CD14-positive monocyte (primary cell): ENCODE measurements around the gene CCL11. TPM values are rescaled to one million over a fixed set of nuclear protein-coding genes. Genes with fewer than 3 reads are reported as not detected.

Experiments
- DNase-seq, 3 donors: peaks; one replicate each; pipeline ENCODE4 v3.0.0-alpha.2; 2011 to 2022
- H2AFZ ChIP-seq: 2 replicates; pipeline ENCODE4 v1.6.0; 2012; ENCODE audit warnings: mild to moderate bottlenecking, low read depth, low read length, inconsistent platforms; ENCODE audit not compliant: insufficient read depth, poor library complexity, severe bottlenecking
- H3K27ac ChIP-seq, 2 donors: 1 replicate in 1 of 2; 2 replicates in 1 of 2; pipeline ENCODE4 v1.5.1; 2012 to 2013; ENCODE audit warnings: low read length in 2 of 2, control low read depth in 1 of 2, inconsistent platforms in 1 of 2, low read depth in 1 of 2, mild to moderate bottlenecking in 1 of 2
- H3K27me3 ChIP-seq, 2 donors: one replicate each; pipeline versions ENCODE4 v1.6.0 to v1.6.1; 2011 to 2013; ENCODE audit warnings: low read length in 2 of 2; ENCODE audit not compliant: control insufficient read depth in 2 of 2, insufficient read depth in 2 of 2
- H3K36me3 ChIP-seq, 2 donors: replicated peaks in 1 of 2; 1 replicate in 1 of 2; 2 replicates in 1 of 2; pipeline versions ENCODE4 v1.5.1 to v1.6.1; 2012 to 2013; ENCODE audit warnings: low read length in 2 of 2, control low read depth in 1 of 2, inconsistent platforms in 1 of 2, mild to moderate bottlenecking in 1 of 2; ENCODE audit not compliant: insufficient read depth in 2 of 2, control insufficient read depth in 1 of 2
- H3K4me1 ChIP-seq, 2 donors: 1 replicate in 1 of 2; 2 replicates in 1 of 2; pipeline versions ENCODE4 v1.5.1 to v1.6.1; 2012 to 2013; ENCODE audit warnings: low read length in 2 of 2, control low read depth in 1 of 2, inconsistent platforms in 1 of 2, mild to moderate bottlenecking in 1 of 2, moderate library complexity in 1 of 2; ENCODE audit not compliant: insufficient read depth in 2 of 2, control insufficient read depth in 1 of 2
- H3K4me2 ChIP-seq: replicated peaks from 2 replicates; pipeline ENCODE3; 2012; ENCODE audit warnings: low read length, moderate library complexity, mild to moderate bottlenecking; ENCODE audit not compliant: poor library complexity, severe bottlenecking; ENCODE audit errors: extremely low read depth
- H3K4me3 ChIP-seq, 3 experiments: fragments of 200-600 bp in 1 of 3; sonication (generic) in 1 of 3; replicated peaks in 1 of 3; 1 replicate in 2 of 3; 2 replicates in 1 of 3; pipeline ENCODE4 v1.5.1; 2011 to 2013; ENCODE audit warnings: low read length in 3 of 3, mild to moderate bottlenecking in 3 of 3, control low read depth in 2 of 3, low read depth in 2 of 3, inconsistent platforms in 1 of 3, moderate library complexity in 1 of 3
- H3K79me2 ChIP-seq: 2 replicates; pipeline ENCODE4 v1.6.0; 2012; ENCODE audit warnings: mild to moderate bottlenecking, control low read depth, inconsistent platforms, low read length, moderate library complexity; ENCODE audit not compliant: insufficient read depth
- H3K9ac ChIP-seq: 2 replicates; pipeline ENCODE4 v1.6.0; 2017; ENCODE audit warnings: low read length, mild to moderate bottlenecking; ENCODE audit not compliant: insufficient read depth, poor library complexity, severe bottlenecking
- H3K9me3 ChIP-seq, 2 donors: replicated peaks in 1 of 2; 1 replicate in 1 of 2; 2 replicates in 1 of 2; pipeline versions ENCODE4 v1.5.1 to v1.6.1; 2012 to 2013; ENCODE audit warnings: low read length in 2 of 2, control low read depth in 1 of 2; ENCODE audit not compliant: control insufficient read depth in 1 of 2, insufficient read depth in 1 of 2
- H4K20me1 ChIP-seq: 2 replicates; pipeline ENCODE4 v1.6.0; 2012; ENCODE audit warnings: mild to moderate bottlenecking, low read length, control low read depth, moderate library complexity; ENCODE audit not compliant: insufficient read depth
- H3K27ac Mint-ChIP-seq, 7 donors: one replicate each; pipeline ENCODE4 v1.8.0; 2020; ENCODE audit warnings: mild to moderate bottlenecking in 7 of 7, mixed read lengths in 7 of 7, moderate library complexity in 6 of 7, inconsistent platforms in 2 of 7
- H3K27me3 Mint-ChIP-seq, 3 donors: one replicate each; pipeline ENCODE4 v1.8.0; 2021 to 2022; ENCODE audit warnings: low read depth in 3 of 3, mild to moderate bottlenecking in 3 of 3, mixed read lengths in 3 of 3, moderate library complexity in 3 of 3, inconsistent platforms in 1 of 3
- H3K36me3 Mint-ChIP-seq, 2 donors: one replicate each; pipeline ENCODE4 v1.8.0; 2020; ENCODE audit warnings: mixed read lengths in 2 of 2, inconsistent platforms in 1 of 2, mild to moderate bottlenecking in 1 of 2
- H3K4me1 Mint-ChIP-seq: one replicate; pipeline ENCODE4 v1.8.0; 2020; ENCODE audit warnings: mild to moderate bottlenecking, mixed read lengths
- H3K4me3 Mint-ChIP-seq, 2 donors: one replicate each; pipeline ENCODE4 v1.8.0; 2020; ENCODE audit warnings: mild to moderate bottlenecking in 2 of 2, mixed read lengths in 2 of 2, moderate library complexity in 1 of 2
- H3K9me3 Mint-ChIP-seq, 7 donors: one replicate each; pipeline ENCODE4 v1.8.0; 2020 to 2022; ENCODE audit warnings: mixed read lengths in 7 of 7, mild to moderate bottlenecking in 6 of 7, moderate library complexity in 6 of 7, inconsistent platforms in 2 of 7
- CTCF ChIP-seq: fragments of 200-600 bp; IDR thresholded peaks from one replicate; pipeline ENCODE4 v1.8.0; 2022; ENCODE audit warnings: antibody characterized with exemption, mild to moderate bottlenecking
- WGBS: methylation state at CpG from one replicate; pipeline ENCODE4 v1.1.5; 2013; ENCODE audit warnings: missing lambda C conversion rate; ENCODE audit not compliant: insufficient coverage; 5-methylcytosine and 5-hydroxymethylcytosine counted together
- intact Hi-C, 2 donors: fragments of 100-400 bp; cut with micrococcal nuclease; formaldehyde crosslinking; loops; one replicate each; pipeline versions ENCODE4 v1.15.0 to v1.15.1; 2023
- polyA plus RNA-seq, 3 donors: library from polyadenylated mRNA; depleted of rRNA in 1 of 3; unstranded in 2 of 3; stranded (reverse) in 1 of 3; fragments of 300-500 nt in 2 of 3; fragments of >200 nt in 1 of 3; fragmentation: Illumina TruSeq in 2 of 3; gene quantifications; 1 replicate in 2 of 3; 2 replicates in 1 of 3; pipeline ENCODE4 v1.2.3, GENCODE V29; 2012 to 2021

The CCL11 gene
- polyA plus RNA-seq, 3 donors = not detected

- H2AFZ ChIP-seq = no peak overlapping the region
- Mint-ChIP-seq H3K4me3 (no peak overlapping the region), H3K36me3 (no peaks in the 10 kb centered on the region), H3K4me1 (no peaks in the 10 kb centered on the region), H3K27ac (no peak overlapping the region), H3K27me3 (peaks cover 0 to 4% (median 3%) of the 10 kb centered on the region in 3 donors), H3K9me3 (no peaks in the 10 kb centered on the region)
- no CpG with 5 or more reads among the region's 1 CpG for WGBS
- no peaks in the 10 kb centered on the region for H3K9me3 ChIP-seq
- H3K27ac ChIP-seq = no peak overlapping the region
- H3K4me3 ChIP-seq = no peak overlapping the region
- no peak overlapping the region for H3K9ac ChIP-seq
- H3K36me3 ChIP-seq = no peaks in the 10 kb centered on the region
- H3K79me2 ChIP-seq = no peaks in the 10 kb centered on the region
- intact Hi-C loops = no loop called here
- TF ChIP-seq CTCF = no peak
- DNase-seq = no peak
- H3K4me2 ChIP-seq = no peak overlapping the region
- H3K27me3 ChIP-seq = no peaks in the 10 kb centered on the region
- H4K20me1 ChIP-seq = no peaks in the 10 kb centered on the region
- H3K4me1 ChIP-seq = no peaks in the 10 kb centered on the region
These were observed 52.2 kb downstream of the CCL11 start for GRCh38 chr17:34337701-34338100.

Other genes starting within 250 kb of the CCL11 start
- 10 to 100 TPM in 2 of 3 donors, 1 to 10 TPM in 1; 1.4 to 44.9 (median 17.7) TPM for gene CCL2, start 30.5 kb upstream of the CCL11 start, polyA plus RNA-seq
- gene CCL7, start 15.5 kb upstream of the CCL11 start, polyA plus RNA-seq = under 1 TPM in 2 of 3 donors, not detected in 1; 0.25 to 0.38 TPM
- 1 to 10 TPM in 1 of 3 donors, under 1 TPM in 2; 0.17 to 1.3 (median 0.98) TPM for gene CCL8, start 33.7 kb downstream of the CCL11 start, polyA plus RNA-seq
- not detected for gene CCL13, start 70.7 kb downstream of the CCL11 start, polyA plus RNA-seq
- gene CCL1, start 77.5 kb downstream of the CCL11 start, polyA plus RNA-seq = not detected